Activated CD4-positive, alpha-beta T cell treated with anti-CD3 and anti-CD28 coated beads, Interleukin-2, amount 50 U/mL, for 48 hours (primary cell): ENCODE results near the gene TEDDM1.
"Not testable (repeated sequence)": the region's sequence is repeated elsewhere in the genome, so short reads cannot be mapped to it uniquely, and the experiment has no call there.

Source experiments
- DNase-seq, 2 experiments: peaks; one replicate each; pipeline ENCODE4 v3.0.0-alpha.2; 2020

The TEDDM1 gene

GRCh38 chr1:182405578-182405977, 5.1 kb upstream of the TEDDM1 start:
- no peak for DNase-seq

- DNase-seq: no peak
These were observed 4.3 kb upstream of the TEDDM1 start for GRCh38 chr1:182404781-182405180.

- DNase-seq: no peak
These were observed 2.6 kb downstream of the TEDDM1 start for GRCh38 chr1:182397653-182398393.

GRCh38 chr1:182395906-182396305, 4.6 kb downstream of the TEDDM1 start:
- no peak for DNase-seq

- DNase-seq: no peak
These were observed 6.3 kb downstream of the TEDDM1 start for GRCh38 chr1:182394055-182394775.

- DNase-seq: peak in 1 of 2 experiments; percentile 34
These were observed 8.1 kb downstream of the TEDDM1 start for GRCh38 chr1:182392050-182393028.

- DNase-seq: peak; percentile 66 to 73
These were observed 9.0 kb downstream of the TEDDM1 start, which contains the start of gene GLUL for GRCh38 chr1:182391362-182392049. GLUL (minus strand) TSS chr1:182391790; CDS start chr1:182388737, 3,053 bp downstream.

- DNase-seq: no peak
These were observed 9.5 kb downstream of the TEDDM1 start for GRCh38 chr1:182391028-182391361.

- peak; percentile 13 to 19 for DNase-seq
These were observed 10.8 kb downstream of the TEDDM1 start for GRCh38 chr1:182389619-182390047.

GRCh38 chr1:182388392-182389134, 11.9 kb downstream of the TEDDM1 start:
- DNase-seq: no peak

GRCh38 chr1:182387566-182387965, 12.9 kb downstream of the TEDDM1 start:
- no peak for DNase-seq

- DNase-seq: no peak
These were observed 13.5 kb downstream of the TEDDM1 start for GRCh38 chr1:182386980-182387379.

- no peak for DNase-seq
These were observed 14.3 kb downstream of the TEDDM1 start for GRCh38 chr1:182385885-182386853.

GRCh38 chr1:182384387-182384960, 16.0 kb downstream of the TEDDM1 start:
- DNase-seq: no peak

- no peak for DNase-seq
These were observed 16.5 kb downstream of the TEDDM1 start for GRCh38 chr1:182383934-182384333.

- no peak for DNase-seq
These were observed 17.3 kb downstream of the TEDDM1 start for GRCh38 chr1:182383037-182383661.

GRCh38 chr1:182381962-182382819, 18.3 kb downstream of the TEDDM1 start:
- no peak for DNase-seq

- DNase-seq: no peak
These were observed 20.3 kb downstream of the TEDDM1 start for GRCh38 chr1:182380199-182380598.

GRCh38 chr1:182379781-182380180, 20.7 kb downstream of the TEDDM1 start:
- DNase-seq: not testable (repeated sequence)
